ENCODE data around the gene RING1. TPM values are rescaled to one million over a fixed set of nuclear protein-coding genes. Genes with fewer than 3 reads are reported as not detected.

RING1 gene
- total RNA-seq, 3 donors from 2014 or later, result 64.7 to 66.5 (median 66.3) TPM

DNA sequence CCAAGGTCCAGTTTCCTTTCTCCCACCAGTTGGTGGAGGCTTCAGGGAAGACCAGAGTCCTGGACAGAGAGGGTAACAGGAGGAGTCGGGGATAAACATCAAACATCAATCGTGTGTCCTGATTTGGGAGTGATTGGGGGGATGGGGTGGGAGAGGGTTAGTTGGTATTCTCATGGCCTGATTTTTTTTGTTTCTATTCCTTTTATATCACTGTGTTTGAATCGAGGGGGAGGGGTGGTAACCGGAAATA lies 4.2 kb upstream of the RING1 start:
- no peak for ATAC-seq
- peaks cover 28% of the 10 kb centered on the region for H3K36me3 Mint-ChIP-seq (ENCODE audit: insufficient read depth)
- peak overlapping the region; percentile 100 for H3K4me3 Mint-ChIP-seq
- H3K27me3 Mint-ChIP-seq (ENCODE audit: low read depth), result no peaks in the 10 kb centered on the region
- peaks cover 67% of the 10 kb centered on the region for H3K4me1 Mint-ChIP-seq (ENCODE audit: low read depth)
- DNase-seq, result no peak
- H3K9me3 Mint-ChIP-seq, result no peaks in the 10 kb centered on the region

DNA sequence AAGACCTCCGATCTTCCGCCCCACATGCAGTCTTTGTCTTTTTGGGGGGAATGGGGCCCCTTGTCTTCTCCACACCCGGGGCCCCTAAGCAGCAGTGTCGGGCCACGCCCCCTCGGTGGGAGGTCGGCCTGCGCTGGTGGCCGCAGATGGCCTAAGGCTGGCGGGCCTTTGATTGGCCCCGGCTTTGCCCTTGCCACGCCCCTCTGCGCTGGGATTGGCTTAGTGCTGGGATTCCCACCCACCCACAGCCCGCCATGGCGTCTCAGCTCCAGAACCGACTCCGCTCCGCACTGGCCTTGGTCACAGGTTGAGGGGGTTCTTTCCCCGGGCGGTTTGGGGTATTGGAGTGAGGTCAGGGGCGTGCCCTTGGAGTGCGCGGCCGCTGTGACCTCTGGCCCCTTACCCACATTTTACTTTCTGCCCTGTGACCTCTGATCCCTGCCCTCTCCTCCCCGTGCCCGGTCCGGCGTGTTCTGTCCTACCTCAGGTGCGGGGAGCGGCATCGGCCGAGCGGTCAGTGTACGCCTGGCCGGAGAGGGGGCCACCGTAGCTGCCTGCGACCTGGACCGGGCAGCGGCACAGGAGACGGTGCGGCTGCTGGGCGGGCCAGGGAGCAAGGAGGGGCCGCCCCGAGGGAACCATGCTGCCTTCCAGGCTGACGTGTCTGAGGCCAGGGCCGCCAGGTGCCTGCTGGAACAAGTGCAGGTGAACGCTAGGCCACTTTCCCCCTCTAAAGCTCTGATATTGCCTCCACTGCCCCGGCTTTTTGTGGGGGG lies 3.7 kb upstream of the RING1 start, which contains the start of gene HSD17B8:
TSS of gene HSD17B8 (plus strand) at position 241 of the 776 bp plus-strand sequence. CDS start at position 255, 14 bp downstream.
- DNase-seq (peak; percentile 87), ATAC-seq (peak; percentile 56 to 60)
- peak within 1 kb of the TSS; percentile 100 for H3K4me3 Mint-ChIP-seq
- peaks cover 31% of the 10 kb centered on the region for H3K36me3 Mint-ChIP-seq (ENCODE audit: insufficient read depth)
- H3K4me1 Mint-ChIP-seq (ENCODE audit: low read depth), result peaks cover 68% of the 10 kb centered on the region
- H3K9me3 Mint-ChIP-seq, result no peaks in the 10 kb centered on the region
- no peaks in the 10 kb centered on the region for H3K27me3 Mint-ChIP-seq (ENCODE audit: low read depth)

DNA sequence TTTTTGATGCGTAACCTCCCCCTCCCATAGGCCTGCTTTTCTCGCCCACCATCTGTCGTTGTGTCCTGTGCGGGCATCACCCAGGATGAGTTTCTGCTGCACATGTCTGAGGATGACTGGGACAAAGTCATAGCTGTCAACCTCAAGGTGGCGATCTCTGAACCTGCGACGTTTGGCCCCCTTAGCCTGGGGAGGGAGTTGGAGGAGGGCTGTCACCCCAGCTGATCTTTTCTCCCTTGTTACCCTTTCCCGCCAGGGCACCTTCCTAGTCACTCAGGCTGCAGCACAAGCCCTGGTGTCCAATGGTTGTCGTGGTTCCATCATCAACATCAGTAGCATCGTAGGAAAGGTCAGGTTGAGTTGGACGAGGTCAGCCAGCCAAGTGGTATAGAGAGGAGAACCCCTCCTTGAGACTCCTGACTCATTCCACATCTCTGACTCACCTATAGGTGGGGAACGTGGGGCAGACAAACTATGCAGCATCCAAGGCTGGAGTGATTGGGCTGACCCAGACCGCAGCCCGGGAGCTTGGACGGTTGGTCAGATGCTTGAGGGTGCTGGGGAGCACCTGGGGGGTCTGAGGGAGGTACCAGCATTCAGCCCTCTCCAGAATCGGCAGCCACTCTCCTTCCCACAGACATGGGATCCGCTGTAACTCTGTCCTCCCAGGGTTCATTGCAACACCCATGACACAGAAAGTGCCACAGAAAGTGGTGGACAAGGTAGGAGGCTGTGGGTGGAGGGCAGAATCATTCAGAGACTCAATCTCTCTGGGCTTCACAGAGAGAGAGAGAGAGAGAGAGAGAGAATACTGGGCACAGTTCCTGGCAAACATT lies 2.9 kb upstream of the RING1 start:
- ATAC-seq (peak; percentile 16 to 33), DNase-seq (peak; percentile 18)
- Mint-ChIP-seq H3K4me3 (peak overlapping the region; percentile 100), H3K36me3 (ENCODE audit: insufficient read depth) (peaks cover 39% of the 10 kb centered on the region), H3K9me3 (no peaks in the 10 kb centered on the region), H3K27me3 (ENCODE audit: low read depth) (no peaks in the 10 kb centered on the region), H3K4me1 (ENCODE audit: low read depth) (peaks cover 69% of the 10 kb centered on the region)

DNA sequence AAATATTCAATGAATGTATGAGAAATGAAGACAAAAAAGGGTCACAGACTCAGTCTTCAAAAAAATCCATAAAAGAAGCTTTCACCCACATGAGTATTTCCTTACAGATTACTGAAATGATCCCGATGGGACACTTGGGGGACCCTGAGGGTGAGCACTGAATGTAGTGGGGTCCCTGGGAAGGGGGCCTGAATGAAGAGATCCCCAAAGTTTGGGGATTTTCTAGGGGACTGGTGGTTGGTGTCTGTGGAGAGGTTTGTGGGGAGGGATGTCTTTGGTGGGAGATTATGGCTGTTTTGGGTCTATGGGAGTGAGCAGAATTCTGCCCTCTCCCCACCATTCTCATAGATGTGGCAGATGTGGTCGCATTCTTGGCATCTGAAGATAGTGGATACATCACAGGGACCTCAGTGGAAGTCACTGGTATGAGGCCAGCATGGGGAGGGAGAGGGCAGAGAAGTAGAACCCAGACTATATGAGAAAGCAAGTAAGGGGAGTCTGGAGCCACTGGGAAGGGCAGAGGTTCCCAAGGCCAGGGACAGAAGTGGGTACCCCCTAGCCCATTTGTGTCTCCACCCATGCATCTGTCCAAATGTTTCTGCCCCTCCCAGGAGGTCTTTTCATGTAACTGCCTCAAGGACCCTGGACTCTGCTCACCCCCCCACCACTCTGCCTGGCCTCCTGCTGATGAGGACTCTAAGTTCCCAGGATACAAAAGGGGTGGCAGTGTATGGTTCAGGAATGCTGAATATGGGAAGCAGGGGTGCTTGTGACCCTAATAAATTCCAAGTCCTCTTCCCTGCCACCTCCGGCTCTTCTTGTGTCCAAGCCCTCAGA lies 2.1 kb upstream of the RING1 start:
- Mint-ChIP-seq H3K9me3 (no peaks in the 10 kb centered on the region), H3K4me3 (peak overlapping the region; percentile 100), H3K4me1 (ENCODE audit: low read depth) (peaks cover 62% of the 10 kb centered on the region), H3K36me3 (ENCODE audit: insufficient read depth) (peaks cover 42% of the 10 kb centered on the region), H3K27me3 (ENCODE audit: low read depth) (no peaks in the 10 kb centered on the region)
- ATAC-seq (no peak), DNase-seq (no peak)

DNA sequence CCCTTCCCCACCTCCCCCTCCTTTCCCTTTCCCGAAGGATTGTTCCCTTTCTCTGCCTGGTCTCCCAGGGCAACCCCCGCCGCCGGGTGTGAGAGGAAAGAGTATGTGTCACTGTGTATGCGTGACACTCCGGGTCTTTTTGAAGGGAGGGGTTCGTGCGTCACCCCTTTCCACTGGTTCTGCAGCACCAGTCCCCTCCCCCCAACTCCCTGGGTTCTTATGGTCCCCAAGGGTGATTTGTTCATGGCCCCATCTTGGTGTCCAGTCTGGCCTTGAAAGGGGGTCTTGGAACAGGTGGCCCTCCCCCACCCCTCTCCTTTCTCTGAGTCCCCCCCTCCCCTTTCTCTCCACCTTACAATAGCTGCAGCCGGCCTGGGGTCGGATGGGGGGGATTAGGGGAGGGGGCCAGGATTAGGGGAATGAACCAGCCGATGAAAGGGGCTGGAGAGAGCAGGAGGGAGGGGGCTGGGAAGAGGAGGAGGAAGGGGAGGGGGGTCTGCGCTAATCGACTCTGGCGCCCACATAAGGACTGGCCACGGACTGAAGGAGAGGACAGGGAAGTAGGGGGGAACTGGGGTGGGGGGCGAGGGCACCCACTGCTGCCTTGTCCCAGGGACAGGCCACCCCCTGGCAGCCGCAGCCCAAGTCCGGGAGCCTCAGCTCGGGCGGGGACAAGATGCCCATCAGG lies 1.3 kb upstream of the RING1 start:
- peaks cover 39% of the 10 kb centered on the region for H3K36me3 Mint-ChIP-seq (ENCODE audit: insufficient read depth)

DNA sequence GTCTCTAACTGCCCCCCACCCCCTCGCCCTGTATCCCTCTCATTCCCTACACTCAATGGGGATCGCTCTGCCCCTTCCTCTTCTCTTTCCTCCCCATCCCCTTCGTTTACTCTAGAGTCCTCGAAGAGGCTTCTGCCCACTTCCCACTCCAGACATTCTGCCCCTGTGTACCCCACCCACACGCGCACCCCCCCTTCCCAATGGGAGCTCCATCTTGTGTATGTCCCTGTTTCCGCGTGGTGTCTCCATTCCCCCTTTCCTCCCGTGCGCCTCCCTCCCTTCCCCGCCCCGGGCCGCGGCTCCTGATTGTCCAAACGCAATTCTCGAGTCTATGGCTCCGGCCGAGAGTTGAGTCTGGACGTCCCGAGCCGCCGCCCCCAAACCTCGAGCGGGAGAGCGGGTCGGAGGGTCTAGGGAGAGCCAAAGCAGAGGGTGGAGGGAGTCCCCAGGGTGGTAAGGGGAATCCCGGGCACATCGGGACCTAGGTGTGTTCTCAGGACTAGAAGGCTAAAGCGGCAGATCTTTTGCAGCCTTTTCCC lies 679 bp upstream of the RING1 start:
- Mint-ChIP-seq H3K36me3 (ENCODE audit: insufficient read depth) (peaks cover 35% of the 10 kb centered on the region), H3K4me1 (ENCODE audit: low read depth) (peaks cover 53% of the 10 kb centered on the region), H3K9me3 (no peaks in the 10 kb centered on the region), H3K27me3 (ENCODE audit: low read depth) (no peaks in the 10 kb centered on the region), H3K4me3 (peak overlapping the region; percentile 86)
- ATAC-seq (no peak), DNase-seq (no peak)

More for the DNA sequence above, 1.3 kb upstream of the RING1 start:
- Mint-ChIP-seq H3K9me3 (no peaks in the 10 kb centered on the region), H3K4me3 (peak overlapping the region; percentile 86), H3K27me3 (ENCODE audit: low read depth) (no peaks in the 10 kb centered on the region), H3K4me1 (ENCODE audit: low read depth) (peaks cover 56% of the 10 kb centered on the region)
- DNase-seq (no peak), ATAC-seq (no peak)

DNA sequence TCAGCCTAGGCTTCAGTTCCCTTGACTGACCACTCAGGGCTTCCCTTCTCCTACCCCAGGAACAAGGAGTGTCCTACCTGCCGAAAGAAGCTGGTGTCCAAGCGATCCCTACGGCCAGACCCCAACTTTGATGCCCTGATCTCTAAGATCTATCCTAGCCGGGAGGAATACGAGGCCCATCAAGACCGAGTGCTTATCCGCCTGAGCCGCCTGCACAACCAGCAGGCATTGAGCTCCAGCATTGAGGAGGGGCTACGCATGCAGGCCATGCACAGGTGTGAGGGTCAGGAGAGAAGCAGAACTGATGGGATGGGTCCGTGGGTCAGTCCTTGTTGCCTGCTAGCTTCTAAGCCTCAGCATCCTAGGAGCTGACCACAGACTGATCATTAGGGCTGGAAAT lies 1.6 kb downstream of the RING1 start:
- Mint-ChIP-seq H3K4me1 (ENCODE audit: low read depth) (peaks cover 52% of the 10 kb centered on the region), H3K9me3 (no peaks in the 10 kb centered on the region), H3K27me3 (ENCODE audit: low read depth) (peaks cover 11% of the 10 kb centered on the region), H3K36me3 (ENCODE audit: insufficient read depth) (peaks cover 21% of the 10 kb centered on the region), H3K4me3 (peak overlapping the region; percentile 86)
- DNase-seq, result no peak
- ATAC-seq, result no peak

DNA sequence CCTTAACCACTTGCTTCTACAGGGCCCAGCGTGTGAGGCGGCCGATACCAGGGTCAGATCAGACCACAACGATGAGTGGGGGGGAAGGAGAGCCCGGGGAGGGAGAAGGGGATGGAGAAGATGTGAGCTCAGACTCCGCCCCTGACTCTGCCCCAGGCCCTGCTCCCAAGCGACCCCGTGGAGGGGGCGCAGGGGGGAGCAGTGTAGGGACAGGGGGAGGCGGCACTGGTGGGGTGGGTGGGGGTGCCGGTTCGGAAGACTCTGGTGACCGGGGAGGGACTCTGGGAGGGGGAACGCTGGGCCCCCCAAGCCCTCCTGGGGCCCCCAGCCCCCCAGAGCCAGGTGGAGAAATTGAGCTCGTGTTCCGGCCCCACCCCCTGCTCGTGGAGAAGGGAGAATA lies 2.8 kb downstream of the RING1 start:
- DNase-seq (no peak), ATAC-seq (no peak)
- Mint-ChIP-seq H3K4me3 (no peak overlapping the region), H3K9me3 (no peaks in the 10 kb centered on the region), H3K4me1 (ENCODE audit: low read depth) (peaks cover 39% of the 10 kb centered on the region), H3K36me3 (ENCODE audit: insufficient read depth) (peaks cover 20% of the 10 kb centered on the region), H3K27me3 (ENCODE audit: low read depth) (peaks cover 15% of the 10 kb centered on the region)

DNA sequence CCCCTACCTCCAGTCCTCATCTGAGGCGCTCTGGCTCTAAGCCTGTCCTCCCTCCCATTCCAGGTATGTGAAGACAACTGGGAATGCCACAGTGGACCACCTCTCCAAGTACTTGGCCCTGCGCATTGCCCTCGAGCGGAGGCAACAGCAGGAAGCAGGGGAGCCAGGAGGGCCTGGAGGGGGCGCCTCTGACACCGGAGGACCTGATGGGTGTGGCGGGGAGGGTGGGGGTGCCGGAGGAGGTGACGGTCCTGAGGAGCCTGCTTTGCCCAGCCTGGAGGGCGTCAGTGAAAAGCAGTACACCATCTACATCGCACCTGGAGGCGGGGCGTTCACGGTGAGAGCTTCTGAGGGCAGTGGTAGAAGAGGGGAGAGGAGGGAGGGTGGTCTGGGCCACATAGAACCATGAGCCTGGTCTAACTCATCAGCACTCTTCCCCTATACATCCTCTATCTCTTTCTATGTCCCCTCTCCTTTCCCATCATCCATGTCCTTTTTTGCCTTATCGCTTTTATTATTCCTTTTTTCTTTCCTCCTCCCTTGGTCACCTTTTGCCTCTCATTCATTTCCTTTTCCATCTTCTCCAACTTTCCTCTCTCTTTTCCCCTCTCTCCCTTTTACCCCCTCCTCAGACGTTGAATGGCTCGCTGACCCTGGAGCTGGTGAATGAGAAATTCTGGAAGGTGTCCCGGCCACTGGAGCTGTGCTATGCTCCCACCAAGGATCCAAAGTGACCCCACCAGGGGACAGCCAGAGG lies 3.5 kb downstream of the RING1 start:
- H3K27me3 Mint-ChIP-seq (ENCODE audit: low read depth), result peaks cover 17% of the 10 kb centered on the region
- no peak overlapping the region for H3K4me3 Mint-ChIP-seq
- peaks cover 35% of the 10 kb centered on the region for H3K4me1 Mint-ChIP-seq (ENCODE audit: low read depth)
- no peaks in the 10 kb centered on the region for H3K9me3 Mint-ChIP-seq
- H3K36me3 Mint-ChIP-seq (ENCODE audit: insufficient read depth), result peaks cover 20% of the 10 kb centered on the region
- ATAC-seq (no peak), DNase-seq (no peak)

DNA sequence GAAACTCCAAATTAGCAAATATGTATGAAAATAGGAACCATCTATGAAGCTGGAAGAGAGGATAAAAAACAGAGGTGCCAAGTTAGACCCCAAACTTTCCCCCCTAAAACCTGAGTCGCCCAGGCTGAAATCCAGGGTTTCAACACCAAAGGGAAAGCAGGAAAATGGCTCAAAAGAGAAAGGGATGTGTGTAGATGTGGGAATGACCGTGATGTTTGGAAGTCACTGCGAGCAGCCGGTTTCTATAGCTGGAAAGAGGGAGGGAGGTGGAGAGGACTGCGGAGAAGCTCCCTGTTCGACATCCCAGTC lies 4.5 kb downstream of the RING1 start:
- peaks cover 20% of the 10 kb centered on the region for H3K36me3 Mint-ChIP-seq (ENCODE audit: insufficient read depth)
- peak overlapping the region; percentile 72 for H3K4me3 Mint-ChIP-seq
- no peaks in the 10 kb centered on the region for H3K9me3 Mint-ChIP-seq
- peaks cover 34% of the 10 kb centered on the region for H3K4me1 Mint-ChIP-seq (ENCODE audit: low read depth)
- H3K27me3 Mint-ChIP-seq (ENCODE audit: low read depth), result peaks cover 17% of the 10 kb centered on the region
- ATAC-seq (no peak), DNase-seq (no peak)

DNA sequence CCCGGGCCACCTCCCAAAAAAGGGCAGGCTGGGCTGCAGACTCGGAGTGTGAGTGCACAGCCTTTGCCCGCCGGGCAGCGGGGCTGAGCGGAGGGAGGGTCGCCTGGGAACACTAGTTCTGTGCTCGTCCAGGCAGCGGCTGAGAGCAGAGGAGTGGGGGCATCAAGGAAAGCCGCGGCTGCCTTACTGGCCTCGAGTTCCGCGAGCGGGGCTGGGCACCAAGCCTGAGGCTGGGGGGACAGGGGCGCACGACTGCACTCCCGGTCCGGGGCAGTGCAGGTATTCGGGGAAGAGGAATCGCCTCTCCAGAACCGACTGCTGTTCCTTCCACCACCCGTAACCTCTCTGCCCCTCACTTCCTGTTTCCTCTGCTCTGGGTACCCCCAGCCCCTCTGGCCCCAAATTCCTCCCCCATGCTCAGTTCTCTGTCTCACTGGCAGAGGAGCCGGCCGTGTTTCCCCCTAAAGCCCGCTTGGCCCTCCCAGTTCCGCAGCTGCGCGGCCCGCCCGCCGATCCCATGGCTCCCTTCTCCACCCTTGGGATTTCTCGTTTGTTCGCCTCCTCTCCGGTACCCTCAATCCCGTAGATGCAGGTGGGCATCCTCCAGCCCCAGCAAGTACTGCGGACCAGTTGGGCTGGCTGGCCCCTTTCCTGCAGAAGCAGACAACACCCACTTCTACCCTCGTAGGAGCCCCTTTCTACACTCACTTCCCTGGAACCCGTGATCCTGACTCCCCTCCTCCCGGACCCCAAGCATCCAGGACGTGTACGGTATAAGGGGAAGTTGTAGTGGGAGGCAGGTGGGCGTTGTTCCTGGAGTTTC lies 5.1 kb downstream of the RING1 start:
- DNase-seq (no peak), ATAC-seq (peak; percentile 27 to 42)
- Mint-ChIP-seq H3K36me3 (ENCODE audit: insufficient read depth) (peaks cover 20% of the 10 kb centered on the region), H3K9me3 (no peaks in the 10 kb centered on the region), H3K4me1 (ENCODE audit: low read depth) (peaks cover 33% of the 10 kb centered on the region), H3K4me3 (peak overlapping the region; percentile 72), H3K27me3 (ENCODE audit: low read depth) (peaks cover 22% of the 10 kb centered on the region)

DNA sequence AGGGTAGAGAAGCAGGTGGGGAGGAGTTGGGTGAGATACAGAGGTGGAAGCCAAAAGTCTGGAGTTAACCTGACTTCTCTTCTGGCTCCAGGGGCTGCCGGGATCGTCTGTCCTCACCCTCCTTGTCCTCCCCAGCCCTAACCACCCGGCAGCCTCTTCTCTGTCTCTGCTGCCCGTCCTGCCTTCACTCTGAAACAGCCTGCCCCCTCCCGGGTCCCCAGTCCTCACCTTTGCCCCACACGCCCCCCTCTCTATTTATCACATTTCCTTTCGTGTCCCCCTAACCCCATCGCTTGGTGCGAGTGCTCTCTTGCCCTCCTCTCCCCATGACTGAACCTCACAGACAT lies 5.7 kb downstream of the RING1 start:
- peak in 1 of 2 donors; percentile 2 for ATAC-seq

More for the DNA sequence above, 5.7 kb downstream of the RING1 start:
- Mint-ChIP-seq H3K27me3 (ENCODE audit: low read depth) (peaks cover 27% of the 10 kb centered on the region), H3K4me1 (ENCODE audit: low read depth) (peaks cover 30% of the 10 kb centered on the region), H3K36me3 (ENCODE audit: insufficient read depth) (peaks cover 20% of the 10 kb centered on the region), H3K9me3 (no peaks in the 10 kb centered on the region), H3K4me3 (peak overlapping the region; percentile 72)
- DNase-seq, result no peak
